ENCODE data around the gene HDAC9.

- TF ChIP-seq, protein P1, sequence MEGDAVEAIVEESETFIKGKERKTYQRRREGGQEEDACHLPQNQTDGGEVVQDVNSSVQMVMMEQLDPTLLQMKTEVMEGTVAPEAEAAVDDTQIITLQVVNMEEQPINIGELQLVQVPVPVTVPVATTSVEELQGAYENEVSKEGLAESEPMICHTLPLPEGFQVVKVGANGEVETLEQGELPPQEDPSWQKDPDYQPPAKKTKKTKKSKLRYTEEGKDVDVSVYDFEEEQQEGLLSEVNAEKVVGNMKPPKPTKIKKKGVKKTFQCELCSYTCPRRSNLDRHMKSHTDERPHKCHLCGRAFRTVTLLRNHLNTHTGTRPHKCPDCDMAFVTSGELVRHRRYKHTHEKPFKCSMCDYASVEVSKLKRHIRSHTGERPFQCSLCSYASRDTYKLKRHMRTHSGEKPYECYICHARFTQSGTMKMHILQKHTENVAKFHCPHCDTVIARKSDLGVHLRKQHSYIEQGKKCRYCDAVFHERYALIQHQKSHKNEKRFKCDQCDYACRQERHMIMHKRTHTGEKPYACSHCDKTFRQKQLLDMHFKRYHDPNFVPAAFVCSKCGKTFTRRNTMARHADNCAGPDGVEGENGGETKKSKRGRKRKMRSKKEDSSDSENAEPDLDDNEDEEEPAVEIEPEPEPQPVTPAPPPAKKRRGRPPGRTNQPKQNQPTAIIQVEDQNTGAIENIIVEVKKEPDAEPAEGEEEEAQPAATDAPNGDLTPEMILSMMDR (IDR thresholded peaks at IDR 0.05) = no peak
- TF ChIP-seq EZH2 (IDR thresholded peaks at IDR 0.05) = no peak
- no peak for TF ChIP-seq EZH2phosphoT487 (IDR thresholded peaks at IDR 0.05)
These were observed 515.7 kb downstream of the HDAC9 start for GRCh38 chr7:19011212-19011611.
